GM19438 (cell line): ENCODE data around the gene NEGR1.
"Not testable (repeated sequence)": the region's sequence is repeated elsewhere in the genome, so short reads cannot be mapped to it uniquely, and the experiment has no call there.

Experiments used
- ATAC-seq: cut with Tn5 transposase; IDR thresholded peaks from one replicate; pipeline ENCODE4 v1.9.1; 2021; ENCODE audit warnings: low read depth; ENCODE audit not compliant: unreplicated experiment

The NEGR1 gene

DNA sequence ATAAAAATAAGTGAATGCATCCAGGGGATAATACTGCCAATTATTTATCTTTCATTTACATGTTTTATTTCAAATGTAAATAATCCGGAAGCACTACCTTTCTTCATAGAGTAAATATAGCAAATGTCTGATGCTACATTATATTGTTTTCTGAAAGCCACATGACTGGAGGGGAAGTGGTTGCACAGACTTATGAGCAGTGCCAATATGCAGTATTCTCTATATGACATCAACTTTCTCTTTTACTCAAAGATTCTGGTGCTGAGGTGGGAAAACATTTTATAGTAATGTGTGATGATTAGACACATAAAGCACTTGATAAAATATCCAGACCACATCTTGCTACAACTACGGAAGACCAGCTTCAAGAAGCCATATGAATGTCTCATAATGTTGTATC, 314.7 kb downstream of the NEGR1 start:
- no peak for ATAC-seq

DNA sequence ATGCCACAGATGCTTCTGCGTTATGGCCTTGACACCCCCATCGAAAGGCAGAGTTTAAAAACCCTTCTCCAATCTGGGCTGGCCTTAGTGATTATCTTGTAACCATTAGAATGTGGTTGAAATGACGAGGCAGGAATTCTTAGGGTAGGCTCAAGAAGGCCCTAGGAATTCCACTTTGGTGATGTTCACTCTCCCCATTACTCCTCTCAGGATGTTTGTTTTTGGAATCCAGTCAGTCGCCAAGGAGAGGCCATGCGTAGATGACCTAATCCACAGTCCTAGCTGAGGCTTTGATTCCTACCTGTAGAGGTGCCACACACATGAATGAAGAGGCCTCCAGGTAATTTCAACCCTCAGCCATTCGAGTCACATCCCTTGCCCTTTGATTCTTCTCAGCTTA, 318.2 kb downstream of the NEGR1 start:
- ATAC-seq = no peak

DNA sequence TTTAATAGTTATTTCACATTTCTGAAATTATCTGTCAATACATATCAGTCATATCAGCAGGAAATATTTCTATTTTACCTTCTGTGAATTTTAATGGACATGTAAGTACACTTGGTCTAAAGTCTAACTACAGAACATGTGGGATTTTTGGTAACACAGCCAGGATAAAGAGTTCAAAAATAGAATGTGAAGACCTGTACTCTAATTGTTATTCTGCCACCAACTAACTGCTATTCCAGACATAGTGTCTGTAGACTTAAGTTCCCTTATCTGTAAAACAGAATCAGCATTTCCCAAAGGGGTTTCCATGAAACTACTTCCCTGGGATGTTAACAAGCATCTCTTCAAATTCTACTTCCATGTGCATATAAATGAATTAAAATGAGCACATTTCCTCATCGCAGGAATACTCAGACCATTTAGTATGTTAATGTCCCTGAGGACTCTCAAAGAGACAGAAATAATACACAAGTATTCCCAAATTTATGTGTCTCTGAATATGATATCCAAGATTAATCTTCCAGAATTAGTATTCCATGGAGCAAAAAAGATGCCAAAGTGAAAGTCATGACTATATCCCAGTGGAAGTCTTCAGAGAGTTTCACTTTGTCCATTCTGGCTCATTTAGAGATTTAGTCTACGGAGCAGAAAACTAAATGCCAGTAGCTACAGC, 325.6 kb downstream of the NEGR1 start:
- ATAC-seq = no peak

DNA sequence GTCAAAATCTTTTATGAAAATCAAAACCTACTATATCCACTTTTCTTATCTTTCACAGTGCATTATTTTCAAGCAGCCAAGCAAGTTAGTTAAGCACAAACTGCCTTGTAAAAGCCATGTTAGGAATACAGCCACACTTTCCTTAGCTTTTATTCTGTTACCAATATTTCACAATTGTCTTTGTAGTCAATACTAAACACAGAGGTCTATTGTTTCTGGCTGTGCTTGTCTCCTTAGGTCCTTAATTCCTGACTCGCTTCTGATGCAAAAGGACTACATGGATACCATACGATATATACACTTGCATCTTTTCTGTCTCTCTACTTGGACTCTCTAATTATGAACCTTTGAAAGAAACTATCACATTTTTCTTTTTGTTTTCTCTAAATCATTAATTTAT, 331.8 kb downstream of the NEGR1 start:
- ATAC-seq = no peak

DNA sequence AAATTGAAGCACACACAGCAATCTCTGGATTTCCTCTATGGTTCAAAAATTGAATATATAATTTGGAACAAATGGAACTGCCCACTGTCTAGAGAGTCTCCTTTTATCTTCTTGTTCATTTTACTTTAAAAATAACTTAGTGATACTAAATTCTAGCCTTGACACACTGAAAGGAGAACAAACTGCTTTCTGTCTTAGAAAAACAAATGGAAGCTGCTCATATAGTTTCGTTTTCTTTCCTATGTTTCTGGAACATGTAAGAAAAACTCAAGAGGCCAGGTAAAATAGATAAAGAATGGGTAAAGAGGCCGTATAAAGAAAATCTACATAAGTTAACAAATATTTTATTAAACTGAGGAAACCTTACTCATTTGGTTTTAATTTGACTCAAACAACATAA, 332.7 kb downstream of the NEGR1 start:
- no peak for ATAC-seq

DNA sequence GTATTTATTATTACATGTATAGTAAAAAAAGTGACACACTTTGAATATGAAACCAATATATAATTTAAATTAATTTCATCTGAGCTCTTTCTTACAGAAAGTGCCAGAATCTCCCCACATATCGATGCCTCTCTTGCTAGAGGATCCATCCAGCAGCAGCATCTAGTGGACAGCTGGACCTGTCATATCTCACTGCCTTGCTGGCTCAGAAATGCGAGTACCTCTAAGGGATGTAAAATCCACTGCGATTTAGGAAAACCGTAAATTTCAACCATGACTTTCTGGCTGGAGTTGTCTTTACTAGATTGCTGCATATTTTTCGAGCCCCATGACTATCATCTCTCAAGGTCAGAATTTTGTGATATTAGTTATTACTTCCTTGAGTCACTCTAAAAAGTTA, 333.8 kb downstream of the NEGR1 start:
- ATAC-seq = no peak

DNA sequence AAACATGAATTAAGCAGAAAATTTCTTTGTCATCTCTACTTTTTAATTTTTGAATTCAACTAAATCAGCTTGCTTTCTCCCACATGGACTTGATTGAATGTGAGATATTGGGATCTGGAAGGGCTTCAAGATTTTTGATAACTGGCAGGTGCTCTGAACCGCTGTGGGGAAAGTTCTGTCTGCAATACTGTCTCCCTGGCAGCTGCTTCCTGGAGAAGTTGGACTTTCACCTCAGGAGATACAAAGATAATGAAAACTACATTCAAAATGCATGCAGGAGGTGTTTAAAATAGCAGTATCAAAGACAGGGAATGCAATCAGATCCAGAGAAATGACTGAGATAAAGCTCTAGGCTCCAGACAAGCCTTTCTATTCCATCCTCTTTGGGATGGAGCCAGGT, 338.3 kb downstream of the NEGR1 start:
- ATAC-seq = no peak

DNA sequence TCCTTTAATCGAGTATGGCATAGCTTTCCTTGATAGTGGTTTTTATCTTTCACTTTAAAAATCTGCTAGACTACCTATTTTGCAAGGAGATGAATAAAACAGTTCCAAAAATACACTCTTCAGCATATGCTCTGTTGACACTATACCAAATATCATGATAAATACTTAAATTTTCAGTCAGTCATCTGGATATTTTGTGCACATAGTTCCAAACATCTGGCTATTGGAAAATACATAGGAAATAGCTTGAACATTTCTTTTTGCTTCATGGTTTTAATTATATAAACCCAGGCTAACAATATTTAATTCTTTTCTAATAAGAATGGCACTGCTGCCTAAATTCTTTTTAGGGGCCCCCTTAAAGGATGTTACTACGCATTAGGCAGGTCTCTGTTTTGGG, 342.1 kb downstream of the NEGR1 start:
- ATAC-seq = no peak

DNA sequence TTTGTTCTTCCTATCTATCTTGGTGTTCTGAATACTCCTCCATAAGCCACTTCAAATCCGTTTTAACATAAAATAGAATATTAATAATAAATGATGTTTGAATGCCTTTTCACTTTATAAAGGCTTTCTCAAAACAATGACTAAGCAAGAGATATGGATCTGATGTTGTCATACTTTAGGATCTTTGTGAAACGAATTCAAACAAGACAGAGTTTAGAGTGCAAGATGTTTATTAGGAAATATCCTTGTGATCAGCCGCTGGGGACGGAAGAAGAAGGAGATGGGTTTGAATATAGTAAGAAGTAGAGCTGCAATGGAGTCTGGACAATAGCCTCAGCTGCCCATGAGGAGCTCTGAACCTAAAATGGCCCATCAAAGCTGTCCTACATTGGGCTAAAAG, 351.8 kb downstream of the NEGR1 start:
- no peak for ATAC-seq

DNA sequence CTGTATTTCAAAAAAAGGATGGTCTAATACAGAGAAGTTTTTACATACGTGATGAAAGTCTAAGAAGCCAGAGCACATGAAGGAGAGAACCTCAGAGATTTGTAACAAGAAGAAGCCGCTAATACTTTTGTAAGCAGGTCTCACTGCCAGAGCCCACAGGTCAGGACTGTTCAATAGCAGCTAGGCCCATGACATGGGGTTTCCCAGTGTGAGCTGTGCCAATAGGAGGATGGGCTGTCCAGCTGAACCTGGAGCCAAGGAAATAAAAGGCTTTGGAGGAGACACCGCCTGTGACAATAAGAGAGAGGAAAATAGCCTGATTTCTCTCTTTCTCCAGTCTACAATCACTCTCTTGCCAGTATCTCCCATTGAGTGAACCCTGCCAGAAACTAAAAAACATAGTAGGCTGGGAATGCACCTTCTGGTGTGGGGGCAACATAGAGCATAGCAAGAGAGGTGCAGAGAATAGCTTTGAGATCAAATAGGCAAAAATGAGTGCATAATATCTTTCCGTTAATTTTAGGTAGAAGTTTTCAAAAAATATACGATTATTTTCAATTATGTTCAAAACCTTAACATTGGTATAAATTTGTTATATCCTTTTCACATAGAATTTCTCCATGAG, 360.3 kb downstream of the NEGR1 start:
- no peak for ATAC-seq

DNA sequence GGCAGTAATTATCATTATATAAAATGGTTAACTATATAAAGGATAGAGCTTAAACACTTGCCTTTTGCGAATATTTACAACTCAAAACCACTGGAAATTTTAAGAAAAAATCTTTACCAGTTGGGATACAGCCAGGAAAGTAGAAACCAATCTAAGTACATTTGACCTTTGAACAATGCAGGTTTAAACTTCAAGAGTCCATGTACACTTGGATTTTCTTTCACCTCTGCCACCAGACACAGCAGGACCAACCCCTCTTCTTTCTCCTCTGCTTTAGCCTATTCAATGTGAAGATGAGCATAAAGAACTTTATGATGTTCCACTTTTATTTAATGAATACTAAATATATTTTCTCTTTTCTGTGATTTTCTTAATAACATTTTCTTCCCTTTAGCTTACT, 361.1 kb downstream of the NEGR1 start:
- ATAC-seq = no peak

DNA sequence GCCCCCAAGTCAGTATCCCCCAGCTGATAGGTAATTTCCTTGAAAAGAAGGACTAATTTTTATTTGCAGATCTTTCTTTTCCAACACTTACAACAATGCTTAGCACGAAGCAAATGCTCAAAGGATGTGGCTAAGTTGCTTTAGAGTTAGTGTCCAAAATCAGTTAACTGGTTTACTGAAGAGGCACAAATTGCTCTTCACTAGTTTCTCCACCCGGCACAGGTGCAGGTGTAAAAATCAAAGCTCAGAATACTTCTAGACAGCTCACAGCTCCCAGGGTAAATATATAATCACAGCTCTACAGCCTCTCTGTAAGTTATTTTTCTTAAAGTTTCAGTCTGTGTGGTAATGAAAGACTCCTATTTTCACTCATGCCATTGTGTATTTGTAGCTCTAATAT, 361.8 kb downstream of the NEGR1 start:
- ATAC-seq = no peak

DNA sequence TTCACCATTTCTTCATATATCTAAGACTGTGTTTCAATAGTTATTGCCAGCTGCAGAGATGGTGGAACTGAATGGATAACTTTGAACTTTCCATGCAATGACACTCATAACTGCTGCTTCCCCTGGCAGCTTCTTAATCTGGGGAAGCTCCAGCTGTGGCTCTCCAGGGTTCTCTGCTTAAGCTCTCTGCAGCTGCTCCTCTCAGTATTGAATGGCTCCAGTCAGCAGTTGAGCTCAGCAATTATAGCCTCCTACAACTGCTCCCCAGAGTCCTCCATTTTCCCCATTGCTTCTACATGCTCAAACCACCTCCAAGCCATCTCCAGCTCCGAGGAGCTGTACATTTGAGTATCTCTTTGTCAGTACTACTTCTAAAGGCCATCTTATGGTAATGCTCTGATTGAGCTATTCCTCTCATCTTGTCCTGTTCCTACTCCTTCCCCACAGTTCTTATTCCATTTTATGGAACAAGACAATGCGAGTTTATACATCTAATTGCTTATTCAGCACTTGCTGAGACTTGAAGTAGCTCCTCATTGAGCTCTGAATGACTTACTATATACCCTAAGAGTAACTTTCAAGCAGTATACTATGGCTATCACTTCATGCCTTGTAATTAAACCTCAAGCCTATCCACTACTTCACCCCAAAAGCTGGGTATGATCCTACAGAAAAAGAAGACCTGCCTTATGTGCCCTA, 362.4 kb downstream of the NEGR1 start:
- no peak for ATAC-seq

DNA sequence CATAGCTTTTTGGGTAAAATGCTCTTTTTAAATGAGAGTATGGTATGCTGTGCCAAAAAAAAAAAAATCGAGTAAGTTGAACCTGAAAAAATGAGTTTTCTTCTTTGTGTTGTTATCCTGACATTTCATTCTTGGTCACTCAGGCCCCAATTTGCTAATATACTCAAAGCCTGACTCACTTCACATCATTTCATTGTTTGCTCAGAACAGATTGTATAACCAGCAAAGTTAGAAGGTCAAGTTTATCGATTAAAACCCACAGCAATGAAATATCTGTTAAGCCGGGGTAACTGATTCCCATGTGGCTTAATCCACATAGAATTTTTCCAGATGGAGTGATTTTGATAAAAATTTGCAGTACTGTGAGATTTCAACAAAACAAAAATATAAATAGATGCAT, 363.7 kb downstream of the NEGR1 start:
- ATAC-seq = no peak

DNA sequence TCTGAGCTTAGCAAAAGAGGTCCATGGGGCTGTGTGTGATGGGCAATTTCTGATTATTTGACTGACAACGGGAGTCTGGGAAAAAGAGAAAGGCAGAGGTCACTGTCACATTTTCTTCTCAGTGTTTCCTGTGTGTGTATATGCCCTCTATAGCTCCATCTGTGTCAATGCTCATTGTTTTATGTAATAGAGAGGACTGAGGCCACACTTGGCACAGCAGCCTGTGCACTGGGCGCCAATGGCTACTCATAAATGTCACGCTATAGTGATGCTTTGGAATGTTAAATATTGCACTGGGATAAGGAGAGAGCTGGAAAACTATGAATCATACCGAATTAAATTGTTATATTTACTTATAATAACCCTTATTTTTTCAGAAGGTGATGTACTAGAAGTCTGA, 365.4 kb downstream of the NEGR1 start:
- no peak for ATAC-seq

DNA sequence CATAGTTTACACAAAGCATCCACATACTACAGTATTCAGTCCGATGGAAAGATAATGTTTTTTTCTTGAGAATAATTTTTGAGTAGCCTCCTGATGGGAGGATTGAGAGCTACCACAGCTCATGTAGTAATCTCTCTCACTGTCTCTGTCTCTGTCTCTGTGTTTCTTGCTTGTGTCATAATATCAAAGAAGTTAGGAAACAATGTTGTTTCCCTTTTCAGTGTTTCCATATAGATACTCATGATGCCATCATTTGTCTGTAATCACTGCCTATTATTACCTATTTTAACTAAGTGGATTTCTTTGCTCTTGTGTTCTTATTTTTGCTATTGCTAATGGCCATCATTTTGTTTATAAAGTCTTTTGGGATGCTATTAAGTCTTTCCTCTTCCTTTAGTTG, 367.7 kb downstream of the NEGR1 start:
- ATAC-seq = no peak

DNA sequence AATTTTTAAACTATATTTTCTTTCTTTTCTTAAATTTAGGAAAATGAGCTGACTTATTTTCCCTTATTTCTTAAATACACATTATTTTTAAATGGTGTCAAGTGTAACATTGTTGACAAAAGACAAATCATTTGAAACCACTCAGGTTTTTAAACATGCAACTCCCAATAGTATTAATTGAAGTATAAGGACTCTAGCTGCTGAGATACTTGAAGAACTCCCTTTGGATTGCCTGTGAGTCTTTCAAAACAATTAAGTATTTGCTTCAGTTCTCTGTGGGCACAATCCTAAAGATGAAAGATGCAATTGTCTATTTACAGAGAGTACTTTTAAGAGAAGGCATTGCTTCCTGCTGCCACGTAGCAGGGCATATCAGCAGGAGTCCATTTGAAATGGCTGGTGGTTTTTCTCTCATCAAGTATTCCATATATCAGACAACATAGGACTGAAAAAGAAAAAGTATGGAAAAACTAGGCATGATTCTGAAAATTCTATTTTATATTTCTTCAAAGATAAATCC, 373.4 kb downstream of the NEGR1 start:
- no peak for ATAC-seq

DNA sequence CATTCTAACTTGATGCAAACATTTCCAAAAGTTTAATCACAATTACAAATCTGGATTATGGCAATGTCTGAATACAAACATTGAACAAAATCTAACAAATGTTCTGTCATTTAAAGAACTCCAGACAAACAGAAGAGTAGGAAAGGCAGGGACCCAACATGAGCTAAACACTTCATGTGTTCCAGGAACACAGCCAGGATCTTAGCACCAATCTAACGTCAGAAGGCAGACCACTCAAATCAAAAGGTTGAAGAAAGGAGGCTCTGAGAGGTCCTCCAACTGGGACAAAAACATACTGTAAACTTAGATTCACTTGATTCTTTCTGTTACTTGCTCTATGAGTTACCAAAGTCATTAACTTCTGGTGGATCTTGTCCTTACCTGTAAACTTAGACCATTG, 374.0 kb downstream of the NEGR1 start:
- no peak for ATAC-seq

DNA sequence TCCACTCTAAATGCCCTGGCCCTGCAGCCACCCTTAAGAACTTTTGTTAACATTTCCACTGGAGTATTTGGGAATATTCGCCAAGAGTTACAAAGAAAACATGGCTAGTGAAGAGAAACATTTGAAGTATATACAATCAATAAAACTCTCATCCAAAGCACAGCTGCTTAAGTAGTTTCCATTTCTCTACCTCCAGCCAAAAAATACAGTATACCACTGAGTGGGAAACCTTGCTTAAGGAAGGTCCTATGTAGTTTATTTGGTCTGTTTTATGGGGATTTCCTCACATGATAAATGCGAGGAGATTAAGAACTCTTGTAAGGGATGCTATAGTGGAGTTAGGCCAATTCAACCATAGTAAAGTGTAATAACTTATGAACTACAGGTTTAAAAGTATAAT, 382.5 kb downstream of the NEGR1 start:
- no peak for ATAC-seq

DNA sequence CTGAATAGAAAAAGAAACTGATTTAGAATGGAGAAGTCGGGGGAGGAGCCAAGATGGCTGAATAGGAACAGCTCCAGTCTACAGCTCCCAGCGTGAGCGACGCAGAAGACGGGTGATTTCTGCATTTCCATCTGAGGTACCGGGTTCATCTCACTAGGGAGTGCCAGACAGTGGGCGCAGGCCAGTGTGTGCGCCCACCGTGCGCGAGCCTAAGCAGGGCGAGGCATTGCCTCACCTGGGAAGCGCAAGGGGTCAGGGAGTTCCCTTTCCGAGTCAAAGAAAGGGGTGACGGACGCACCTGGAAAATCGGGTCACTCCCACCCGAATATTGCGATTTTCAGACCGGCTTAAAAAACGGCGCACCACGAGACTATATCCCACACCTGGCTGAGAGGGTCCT, 394.2 kb downstream of the NEGR1 start:
- ATAC-seq = not testable (repeated sequence)

DNA sequence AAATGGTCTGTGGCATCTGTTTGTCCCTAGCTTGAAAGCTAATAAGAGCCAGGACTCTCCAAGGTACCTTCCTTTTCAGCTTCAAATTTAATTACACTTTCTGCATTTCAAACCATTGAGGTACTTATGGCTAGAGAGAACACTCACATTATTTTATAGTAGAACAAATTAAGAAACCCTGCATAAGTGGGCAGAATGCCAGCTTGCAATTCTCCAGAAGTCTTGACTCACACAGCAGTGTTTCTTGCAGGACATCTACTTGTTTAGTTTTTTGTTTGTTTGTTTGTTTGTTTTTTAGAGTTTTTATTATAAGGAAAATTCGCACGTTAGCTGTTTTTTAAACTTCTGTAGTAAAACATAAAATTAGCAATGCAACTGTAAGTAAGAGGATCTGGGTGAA, 397.2 kb downstream of the NEGR1 start:
- no peak for ATAC-seq

DNA sequence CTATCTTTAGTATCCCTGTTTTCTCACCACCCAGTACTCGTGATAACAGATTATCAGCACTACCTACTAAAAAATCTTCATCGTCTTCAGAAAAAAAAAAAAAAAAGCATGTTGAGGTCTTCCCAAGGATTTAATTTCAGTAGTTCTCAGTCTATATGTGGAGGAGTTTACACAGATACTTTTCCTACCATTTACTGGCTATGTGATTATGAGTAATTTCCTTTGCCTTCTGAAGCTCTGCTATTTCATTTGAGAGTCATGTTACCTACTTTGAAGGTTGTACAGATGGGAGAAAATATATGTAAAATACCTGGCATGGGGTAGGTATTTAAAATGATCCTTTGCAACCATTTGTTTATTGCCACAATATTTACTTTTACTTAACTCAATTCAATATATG, 399.7 kb downstream of the NEGR1 start:
- no peak for ATAC-seq
